ENCODE data around the gene USB1.

USB1 gene

DNA sequence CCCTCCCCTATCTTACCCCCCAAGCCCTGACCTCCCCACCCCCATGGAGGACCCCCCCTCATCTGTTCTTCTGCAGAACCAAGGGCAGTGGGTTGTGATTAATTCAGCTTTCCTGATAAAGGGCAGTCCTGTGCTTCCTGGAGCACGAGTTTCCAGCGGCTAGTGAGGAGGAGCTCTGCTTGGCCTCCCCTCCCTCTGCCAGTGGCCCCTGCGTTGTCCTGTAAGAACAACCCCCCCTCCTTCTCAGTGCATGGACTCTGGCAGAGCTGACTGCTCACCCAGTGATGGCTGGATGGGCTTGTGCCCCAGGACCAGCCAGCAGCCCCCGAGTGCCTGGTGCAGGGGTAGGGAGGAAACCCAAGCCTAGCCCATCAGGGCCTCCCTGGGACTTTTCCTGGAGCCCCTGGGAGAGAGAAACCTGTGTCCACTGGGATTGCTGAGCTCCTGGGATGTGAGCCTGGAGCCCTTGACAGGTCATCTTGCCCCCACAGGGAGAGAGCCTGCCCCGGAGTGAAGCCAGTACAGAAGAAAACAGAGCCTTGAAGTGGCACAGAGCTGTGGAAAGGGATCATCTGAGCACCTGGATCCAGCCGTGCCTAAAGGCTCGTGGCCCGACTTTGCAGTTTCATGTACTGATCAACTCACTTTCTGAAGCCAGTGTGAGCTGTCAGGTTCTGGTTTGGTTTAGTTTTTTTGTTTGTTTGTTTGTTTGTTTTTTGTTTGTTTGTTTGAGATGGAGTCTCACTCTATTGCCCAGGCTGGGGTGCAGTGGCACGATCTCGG, 50.8 kb downstream of the USB1 start:
- DNase-seq = no peak

DNA sequence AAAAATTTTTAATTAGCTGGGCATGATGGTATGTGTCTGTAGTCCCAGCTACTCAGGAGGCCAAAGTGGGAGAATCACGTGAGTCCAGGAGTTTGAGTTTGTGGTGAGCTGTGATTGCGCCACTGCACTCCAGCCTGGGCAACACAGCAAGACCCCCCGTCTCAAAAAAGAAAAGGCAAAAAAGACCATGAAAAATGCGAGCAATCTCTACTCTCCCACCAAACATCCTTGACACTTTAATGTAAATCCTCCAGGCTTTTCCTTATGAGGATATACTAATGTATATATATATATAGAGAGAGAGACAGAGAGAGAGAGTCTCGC, 52.4 kb downstream of the USB1 start:
- DNase-seq = no peak

DNA sequence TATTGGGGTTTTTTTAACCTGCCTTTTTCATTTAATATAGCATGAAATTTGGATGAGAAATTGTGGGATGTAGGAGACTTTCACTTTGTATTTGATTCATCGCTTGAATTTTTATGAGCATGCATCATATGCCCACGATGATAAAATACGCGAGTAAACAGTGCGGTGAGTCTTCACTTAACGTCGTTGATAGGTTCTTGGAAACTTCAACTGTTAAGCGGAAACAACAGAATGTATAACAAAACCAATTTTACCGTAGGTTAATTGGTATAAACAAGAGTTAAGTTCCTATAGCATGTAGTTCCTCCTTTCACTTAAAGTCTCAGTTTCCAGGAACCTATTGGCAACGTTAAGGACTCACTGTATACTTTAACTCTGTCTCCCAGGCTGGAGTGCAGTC, 53.1 kb downstream of the USB1 start:
- DNase-seq = no peak

- DNase-seq = peak; percentile 7
These were observed 55.4 kb downstream of the USB1 start for GRCh38 chr16:58056580-58056979.

DNA sequence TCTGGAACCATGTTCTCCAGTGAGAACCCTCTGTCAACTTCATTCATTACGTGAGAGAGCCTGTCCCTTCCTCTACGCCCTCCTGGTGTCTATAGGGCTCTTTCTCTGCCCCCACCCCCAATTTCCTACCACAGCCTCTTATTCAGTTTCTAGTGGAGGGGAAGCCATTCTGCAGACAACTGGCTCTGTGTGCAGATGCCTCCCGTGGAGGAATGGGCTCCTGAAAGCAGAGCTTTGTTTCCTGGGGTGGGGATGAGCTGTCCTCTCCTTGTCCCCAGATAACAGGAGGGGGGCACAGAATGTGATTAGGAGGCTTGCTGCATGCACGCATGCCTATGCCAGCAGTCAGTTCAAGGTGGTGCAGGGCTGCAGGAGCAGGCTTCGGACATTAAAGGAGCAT, 55.9 kb downstream of the USB1 start:
- DNase-seq = no peak

DNA sequence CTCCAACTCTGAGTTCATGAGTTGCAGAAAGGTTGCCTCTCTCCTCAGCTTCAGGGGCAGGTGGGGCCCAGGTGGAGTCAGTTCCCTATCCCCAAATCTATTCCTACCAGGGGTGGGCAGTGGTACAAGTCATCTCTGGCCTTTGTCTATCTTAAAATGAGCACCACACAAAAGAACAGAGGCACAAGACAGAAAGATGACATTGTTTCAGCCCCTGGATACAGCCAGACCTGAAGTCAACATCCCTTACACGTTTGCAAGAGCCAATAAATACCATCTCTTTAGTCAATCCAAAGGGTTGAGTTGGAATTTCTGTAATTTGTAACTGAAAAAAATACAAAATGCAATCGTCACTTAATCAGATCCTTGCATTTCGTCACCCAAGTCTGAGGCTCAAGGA, 56.6 kb downstream of the USB1 start:
- no peak for DNase-seq

DNA sequence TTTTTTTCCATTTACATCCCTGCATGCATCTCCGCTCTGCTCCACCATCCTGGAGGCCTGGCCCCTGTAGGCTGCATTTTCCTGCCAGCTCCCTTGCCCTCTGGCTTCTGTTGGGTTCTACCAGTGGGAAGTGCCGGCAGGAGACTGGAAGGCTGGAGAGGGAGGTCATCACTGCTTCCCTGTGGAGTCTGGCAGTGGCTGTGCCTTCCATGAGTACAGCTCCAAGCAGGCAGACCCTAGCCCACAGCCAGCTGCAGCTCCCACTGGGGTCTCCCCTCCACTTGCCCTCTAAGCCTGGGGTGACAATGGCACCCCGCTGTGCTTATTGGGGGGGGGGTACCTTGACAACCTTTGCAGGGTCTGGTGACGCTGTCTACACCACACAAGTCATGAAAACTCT, 61.6 kb downstream of the USB1 start:
- DNase-seq = no peak

GRCh38 chr16:58063377-58064076, 62.3 kb downstream of the USB1 start:
- DNase-seq = no peak

GRCh38 chr16:58070585-58070984, 69.4 kb downstream of the USB1 start:
- DNase-seq = no peak
